ENCODE results near the gene TICAM1.

- no peak for TF ChIP-seq CTCF (IDR thresholded peaks at IDR 0.05)
- no peak for TF ChIP-seq EP300 (IDR thresholded peaks at IDR 0.05)
These were observed 14.6 kb downstream of the TICAM1 start for GRCh38 chr19:4816950-4817278.

Measured in stomach (tissue), 4 donors.